Stimulated activated naive B cell treated with anti-CD40 and anti-IgM and Interleukin-4, amounts not matched to agents 10 μg/mL and 1 μg/mL and 100 μg/mL, for 72 hours (primary cell): ENCODE data around the gene ZNF169.
"Not testable (repeated sequence)": the region's sequence is repeated elsewhere in the genome, so short reads cannot be mapped to it uniquely, and the experiment has no call there.

Experiments used
- ATAC-seq, 2 donors: fragments of 150-1000 bp; cut with Tn5 transposase; replicated peaks; 2 replicates each; pipeline ENCODE4 v1.10.0; 2021; ENCODE audit warnings: moderate library complexity in 1 of 2
- DNase-seq: peaks from one replicate; pipeline ENCODE4 v3.0.0; 2021
- H3K27ac Mint-ChIP-seq: one replicate; pipeline ENCODE4 v1.8.0; 2022; ENCODE audit warnings: mild to moderate bottlenecking, mixed read lengths
- H3K27me3 Mint-ChIP-seq, 2 donors: one replicate each; pipeline ENCODE4 v1.8.0; 2022; ENCODE audit warnings: mixed read lengths in 2 of 2
- H3K36me3 Mint-ChIP-seq, 2 donors: one replicate each; pipeline ENCODE4 v1.8.0; 2022; ENCODE audit warnings: mixed read lengths in 2 of 2, mild to moderate bottlenecking in 1 of 2
- H3K4me1 Mint-ChIP-seq, 2 donors: one replicate each; pipeline ENCODE4 v1.8.0; 2022; ENCODE audit warnings: mixed read lengths in 2 of 2, mild to moderate bottlenecking in 1 of 2
- H3K4me3 Mint-ChIP-seq, 2 donors: one replicate each; pipeline ENCODE4 v1.8.0; 2022; ENCODE audit warnings: mild to moderate bottlenecking in 2 of 2, mixed read lengths in 2 of 2, moderate library complexity in 1 of 2
- H3K9me3 Mint-ChIP-seq, 2 donors: one replicate each; pipeline ENCODE4 v1.8.0; 2022; ENCODE audit warnings: mixed read lengths in 2 of 2, mild to moderate bottlenecking in 1 of 2

Gene ZNF169

DNA sequence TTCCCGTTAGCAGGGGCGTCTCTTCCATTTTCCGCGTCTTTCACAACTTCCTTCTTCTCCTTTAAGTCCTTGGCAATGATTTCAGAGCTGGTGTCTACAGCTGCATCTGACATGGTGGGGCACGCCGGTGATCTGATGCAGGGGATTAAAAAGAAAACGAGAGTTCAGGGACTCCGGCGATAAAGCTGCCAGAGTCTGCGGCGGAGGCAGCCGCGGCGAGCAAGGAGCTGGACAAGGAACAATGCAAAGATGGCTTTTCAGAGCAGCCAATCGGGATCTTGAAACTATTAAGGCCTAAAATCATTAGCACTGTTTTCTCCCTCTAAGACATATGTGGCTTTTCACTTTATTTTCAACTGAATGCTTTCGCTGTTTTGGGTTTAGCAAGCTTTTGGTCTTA, 88.4 kb downstream of the ZNF169 start:
- not testable (repeated sequence) for DNase-seq, H3K27me3 Mint-ChIP-seq, ATAC-seq, H3K9me3 Mint-ChIP-seq, H3K27ac Mint-ChIP-seq, H3K4me3 Mint-ChIP-seq, H3K4me1 Mint-ChIP-seq, H3K36me3 Mint-ChIP-seq

DNA sequence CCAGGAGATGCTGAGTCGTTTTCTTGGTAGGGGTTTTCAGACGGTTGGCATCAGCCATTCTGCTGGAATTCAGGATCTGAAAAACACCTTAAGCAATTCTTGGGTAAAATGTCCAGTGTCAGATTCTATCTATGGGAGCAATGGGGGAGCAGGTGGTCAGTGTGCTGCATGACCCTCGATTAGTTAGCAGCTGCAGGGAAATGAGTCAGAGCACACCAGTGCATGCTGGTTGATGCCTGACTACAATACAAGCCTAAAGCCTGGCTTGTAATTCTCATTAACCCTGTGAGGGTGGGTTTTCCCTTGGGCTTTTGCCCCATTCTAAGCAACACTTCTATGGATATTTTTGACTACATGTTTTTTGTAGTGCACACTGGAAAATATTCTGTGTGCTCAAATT, 89.7 kb downstream of the ZNF169 start:
- H3K27me3 Mint-ChIP-seq, ATAC-seq, DNase-seq, H3K27ac Mint-ChIP-seq, H3K9me3 Mint-ChIP-seq, H3K4me3 Mint-ChIP-seq, H3K36me3 Mint-ChIP-seq, H3K4me1 Mint-ChIP-seq: not testable (repeated sequence)
